HG03432 (cell line): Measurements from ENCODE around the gene KLK8.

ENCODE experiments used
- ATAC-seq: cut with Tn5 transposase; IDR thresholded peaks from one replicate; pipeline ENCODE4 v1.9.1; 2021; ENCODE audit warnings: mild to moderate bottlenecking, moderate library complexity; ENCODE audit not compliant: unreplicated experiment

The KLK8 gene

GRCh38 chr19:51018745-51019543, 17.5 kb upstream of the KLK8 start:
- no peak for ATAC-seq

- no peak for ATAC-seq
Observed at GRCh38 chr19:51016798-51017683, 15.6 kb upstream of the KLK8 start.

DNA sequence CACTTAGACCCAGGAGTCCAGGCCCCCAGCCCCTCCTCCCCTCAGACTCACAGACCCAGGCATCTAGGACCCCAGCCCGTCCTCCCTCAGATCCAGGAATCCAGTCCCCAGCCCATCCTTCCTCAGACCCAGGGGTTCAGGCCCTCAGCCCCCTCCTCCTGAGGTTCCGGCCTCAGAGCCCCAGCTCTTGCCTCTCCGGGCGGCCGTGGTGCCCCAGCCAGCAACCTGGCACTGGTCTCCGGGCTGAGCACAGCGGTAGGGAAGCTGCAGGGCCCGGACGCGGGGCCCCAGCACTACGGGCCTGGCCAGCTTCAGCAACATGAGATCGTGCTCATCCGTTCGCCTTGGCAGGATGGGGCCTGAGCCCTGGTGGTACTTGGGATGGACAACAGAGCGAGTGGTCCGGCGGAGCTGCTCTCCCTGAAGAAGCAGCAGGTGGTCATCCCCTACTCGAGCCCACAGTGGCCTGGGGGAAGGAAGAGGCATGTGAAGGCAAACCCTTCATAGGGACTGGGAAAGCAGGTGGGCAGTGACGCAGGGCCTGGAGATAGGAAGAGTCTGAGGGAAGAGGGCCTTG, 14.4 kb upstream of the KLK8 start:
- ATAC-seq = no peak

GRCh38 chr19:51014242-51014641, 12.8 kb upstream of the KLK8 start:
- no peak for ATAC-seq

GRCh38 chr19:51012661-51013190, 11.3 kb upstream of the KLK8 start:
- no peak for ATAC-seq

- no peak for ATAC-seq
Observed at GRCh38 chr19:51010066-51010795, 8.8 kb upstream of the KLK8 start.

- ATAC-seq = no peak
Observed at GRCh38 chr19:51009061-51009891, 7.9 kb upstream of the KLK8 start.

DNA sequence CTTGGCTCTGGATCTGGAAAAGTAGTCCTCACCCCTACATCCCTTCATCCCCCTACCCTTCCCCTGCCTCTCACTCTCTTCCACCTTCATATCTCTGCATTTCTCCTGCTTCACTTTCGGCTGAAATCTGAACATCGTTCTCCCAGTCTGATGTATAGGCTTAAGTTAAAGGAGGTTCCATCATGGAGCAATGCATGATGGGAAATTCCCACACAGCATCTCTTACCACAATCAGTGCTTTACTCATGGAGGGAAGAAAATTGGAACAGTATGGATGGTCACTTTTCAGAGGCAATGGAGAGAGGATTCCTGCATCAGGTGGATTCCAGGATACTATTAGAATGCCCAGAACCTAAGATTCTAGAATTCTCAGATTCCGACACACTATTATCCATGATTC, 6.1 kb upstream of the KLK8 start:
- no peak for ATAC-seq

DNA sequence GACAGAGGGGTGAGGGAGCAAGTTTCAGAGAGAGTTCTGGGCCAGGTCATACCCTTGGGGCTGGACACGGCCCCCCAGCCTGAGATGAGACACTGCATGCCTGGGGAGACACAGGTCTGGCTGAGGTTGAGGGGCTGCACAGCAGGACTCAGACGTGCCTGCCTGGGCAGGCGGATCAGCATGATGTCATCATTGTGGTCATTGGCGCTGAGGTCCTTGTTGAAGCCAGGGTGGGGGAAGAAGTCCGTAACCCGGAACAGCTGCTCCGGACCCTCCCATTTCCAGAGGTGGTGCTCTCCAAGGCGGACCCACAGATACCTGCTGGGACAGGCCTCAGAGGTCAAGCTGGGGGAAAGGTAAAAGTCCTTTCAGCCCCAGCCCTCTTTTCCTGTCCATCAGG, 5.0 kb upstream of the KLK8 start:
- no peak for ATAC-seq

DNA sequence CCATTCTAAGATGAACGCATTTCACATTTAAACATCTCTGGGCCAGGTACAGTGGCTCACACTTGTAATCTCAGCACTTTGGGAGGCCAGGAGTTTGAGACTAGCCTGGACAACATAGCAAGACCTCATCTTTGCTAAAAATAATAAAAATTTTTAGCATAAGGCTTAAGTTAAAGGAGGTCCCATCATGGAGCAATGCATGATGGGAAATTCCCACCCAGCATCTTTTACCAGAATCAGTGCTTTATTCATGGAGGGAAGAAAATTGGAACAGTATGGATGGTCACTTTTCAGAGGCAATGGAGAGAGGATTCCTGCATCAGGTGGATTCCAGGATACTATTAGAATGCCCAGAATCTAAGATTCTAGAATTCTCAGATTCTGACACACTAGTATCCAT, 3.8 kb upstream of the KLK8 start:
- no peak for ATAC-seq

DNA sequence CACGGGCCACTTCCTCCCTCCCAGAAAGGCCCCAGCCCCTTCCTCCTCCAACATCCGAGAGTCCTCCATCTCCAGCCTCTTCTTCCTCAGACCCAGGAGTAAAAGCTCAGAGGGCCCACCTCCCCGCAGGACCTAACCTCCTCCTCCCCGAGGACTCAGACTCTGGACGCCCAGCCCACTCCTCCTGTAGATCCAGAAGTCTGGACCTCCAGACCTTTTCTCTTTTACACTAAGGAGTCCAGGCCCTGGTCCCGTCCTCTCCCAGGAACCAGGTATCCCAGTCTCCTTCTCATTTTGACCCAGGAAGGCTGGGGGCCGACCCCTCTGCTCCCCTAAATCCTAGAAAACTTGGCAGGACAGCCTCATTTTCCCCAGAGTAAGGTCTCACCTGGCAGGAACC, 1.9 kb upstream of the KLK8 start:
- no peak for ATAC-seq

GRCh38 chr19:51002542-51003311, 1.3 kb upstream of the KLK8 start:
- ATAC-seq = no peak

GRCh38 chr19:51002089-51002532, 707 bp upstream of the KLK8 start:
- no peak for ATAC-seq

DNA sequence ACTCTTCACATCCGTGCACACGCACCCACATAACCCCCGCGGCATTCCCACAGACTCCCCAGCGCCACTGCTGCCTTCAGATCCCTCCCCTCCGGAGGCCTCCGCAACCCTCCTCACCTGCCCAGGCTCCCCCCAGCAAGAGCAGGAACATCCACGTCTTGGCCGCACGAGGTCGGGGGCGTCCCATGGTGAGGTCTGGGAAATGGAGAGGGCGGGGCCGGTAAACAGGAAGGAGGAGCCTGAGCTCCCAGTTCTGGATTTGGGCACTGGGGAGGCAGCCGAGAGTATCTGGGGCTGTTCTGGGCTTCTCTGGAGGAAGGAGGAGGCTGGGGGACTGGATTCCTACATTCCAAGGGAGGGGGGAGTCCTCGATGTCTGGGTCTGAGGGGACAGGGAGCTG, 423 bp downstream of the KLK8 start:
- ATAC-seq = no peak

- ATAC-seq = no peak
Observed at GRCh38 chr19:51000426-51000825, 978 bp downstream of the KLK8 start.

DNA sequence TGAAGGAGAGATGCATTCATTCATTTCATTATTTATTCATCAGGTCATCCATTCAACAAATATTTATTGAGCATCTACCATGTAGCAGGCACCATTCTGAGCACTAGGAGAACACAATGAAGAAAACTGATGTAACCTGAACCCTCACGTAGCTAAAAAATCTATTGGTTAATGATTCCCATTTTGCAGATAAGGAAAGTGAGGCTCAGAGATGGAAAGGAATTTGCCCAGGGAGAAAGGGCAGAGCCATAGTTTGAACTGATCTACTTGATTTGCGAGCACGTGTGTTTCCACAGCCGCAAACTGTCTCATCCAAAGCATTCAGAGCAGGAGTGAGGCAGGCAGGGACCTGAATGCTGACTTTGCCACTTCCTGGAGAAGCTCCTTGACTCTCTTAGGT, 2.7 kb downstream of the KLK8 start:
- no peak for ATAC-seq

DNA sequence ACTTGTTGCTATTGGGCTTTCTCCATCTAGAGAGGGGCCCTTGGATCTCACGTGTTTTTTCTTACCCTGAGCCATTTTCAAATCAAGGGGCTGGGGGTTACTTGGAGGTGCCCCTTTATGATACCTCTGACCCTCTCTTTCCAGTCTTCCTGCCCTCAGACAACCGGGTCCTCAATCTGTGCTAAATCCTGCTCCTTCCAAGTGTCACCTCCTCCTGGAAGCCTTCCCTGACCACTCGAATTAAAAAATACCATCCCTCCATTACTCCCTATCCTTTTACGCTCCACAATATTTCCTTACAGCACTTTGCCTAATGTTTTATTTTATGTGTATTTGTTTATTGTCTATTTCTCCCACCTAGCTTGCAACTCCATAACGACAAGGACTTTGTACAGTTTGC, 3.3 kb downstream of the KLK8 start:
- no peak for ATAC-seq

DNA sequence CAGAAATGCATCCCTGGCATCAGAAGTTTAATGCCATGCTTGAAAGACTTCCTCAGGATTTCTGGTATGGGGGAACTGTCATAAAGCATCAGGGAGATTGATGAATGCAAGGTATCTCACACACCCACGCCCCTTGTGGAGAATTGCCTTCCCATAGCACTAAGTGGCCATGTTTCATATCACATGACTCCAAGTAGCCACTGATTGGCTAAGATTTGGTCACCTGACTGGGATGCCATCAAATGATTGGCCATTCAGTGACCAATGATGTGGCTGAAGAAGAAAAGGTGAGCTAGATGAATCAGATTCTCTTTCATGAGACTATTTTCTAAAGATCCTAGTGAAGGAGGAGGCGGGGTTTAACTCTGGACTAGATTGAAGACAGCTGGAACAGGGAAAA, 7.3 kb downstream of the KLK8 start:
- ATAC-seq = no peak

DNA sequence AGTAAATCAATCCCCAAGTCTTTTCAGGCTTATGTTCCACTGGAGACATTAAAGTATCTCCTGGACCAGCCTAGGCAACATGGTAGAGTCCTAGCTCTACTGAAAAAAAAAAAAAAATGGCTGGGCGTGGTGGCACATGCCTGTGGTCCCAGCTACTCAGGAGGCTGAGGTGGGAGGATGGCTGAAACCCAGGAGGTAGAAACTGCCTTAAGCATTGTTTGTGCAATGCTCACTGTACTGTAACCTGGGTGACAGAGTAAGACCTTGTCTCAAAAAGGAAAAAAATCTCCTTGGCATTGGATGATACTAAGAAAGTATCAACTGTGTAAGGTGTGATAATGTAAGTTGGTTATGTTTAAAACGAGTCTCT, 8.8 kb downstream of the KLK8 start:
- ATAC-seq = no peak
